ENCODE measurements around the gene HOXD12. TPM values are rescaled to one million over a fixed set of nuclear protein-coding genes. Genes with fewer than 3 reads are reported as not detected.

Gene HOXD12
- total RNA-seq, 3 donors from 2014 or later (not counting 1 experiment from before 2014, with no cell fraction given): not detected

- H3K36me3 ChIP-seq (ENCODE audit: control insufficient read depth, insufficient read depth, low read length): no peaks in the 10 kb centered on the region
- DNase-seq: no peak
- intact Hi-C loops (cut with micrococcal nuclease): no loop called here
- WGBS (ENCODE audit: insufficient coverage): 12% methylated on average over 28 of the region's 28 CpGs
- H3K27me3 Mint-ChIP-seq (ENCODE audit: low read depth in 2 of 2): peaks cover 73 to 79% of the 10 kb centered on the region in 2 donors
- peaks cover 21 to 28% of the 10 kb centered on the region in 2 donors for H3K4me1 Mint-ChIP-seq
- ATAC-seq: no peak
- no peak overlapping the region for H3K27ac ChIP-seq (ENCODE audit: low read length)
- no peak for TF ChIP-seq CTCF (IDR thresholded peaks at IDR 0.05)
- peaks cover 73% of the 10 kb centered on the region for H3K27me3 ChIP-seq (ENCODE audit: control insufficient read depth, insufficient read depth, low read length)
- peaks cover 20% of the 10 kb centered on the region for H3K9me3 ChIP-seq (ENCODE audit: control insufficient read depth, insufficient read depth, low read length)
- peaks cover 2 to 8% of the 10 kb centered on the region in 2 donors for H3K9me3 Mint-ChIP-seq
- peaks cover 38% of the 10 kb centered on the region for H3K36me3 Mint-ChIP-seq
- peaks cover 29% of the 10 kb centered on the region for H3K4me1 ChIP-seq (ENCODE audit: control insufficient read depth, insufficient read depth, low read length)
- peak overlapping the region; percentile 52 for H3K4me3 Mint-ChIP-seq
- H3K27ac Mint-ChIP-seq: no peak overlapping the region
- H3K4me3 ChIP-seq (ENCODE audit: low read length): no peak overlapping the region
Observed at GRCh38 chr2:176138923-176139660, 39.5 kb downstream of the HOXD12 start.

GRCh38 chr2:176139661-176140512, 40.3 kb downstream of the HOXD12 start:
- H3K27me3 ChIP-seq (ENCODE audit: control insufficient read depth, insufficient read depth, low read length): peaks cover 72% of the 10 kb centered on the region
- peaks cover 21 to 28% of the 10 kb centered on the region in 2 donors for H3K4me1 Mint-ChIP-seq
- no peak overlapping the region for H3K4me3 ChIP-seq (ENCODE audit: low read length)
- ATAC-seq (no peak), DNase-seq (no peak)
- H3K27ac Mint-ChIP-seq: no peak overlapping the region
- peaks cover 2 to 8% of the 10 kb centered on the region in 2 donors for H3K9me3 Mint-ChIP-seq
- H3K9me3 ChIP-seq (ENCODE audit: control insufficient read depth, insufficient read depth, low read length): peaks cover 20% of the 10 kb centered on the region
- peaks cover 38% of the 10 kb centered on the region for H3K36me3 Mint-ChIP-seq
- peaks cover 74 to 79% of the 10 kb centered on the region in 2 donors for H3K27me3 Mint-ChIP-seq (ENCODE audit: low read depth in 2 of 2)
- 15% methylated on average over 30 of the region's 41 CpGs for WGBS (ENCODE audit: insufficient coverage)
- intact Hi-C loops (cut with micrococcal nuclease): no loop called here
- no peak for TF ChIP-seq CTCF (IDR thresholded peaks at IDR 0.05)
- H3K36me3 ChIP-seq (ENCODE audit: control insufficient read depth, insufficient read depth, low read length): no peaks in the 10 kb centered on the region
- peaks cover 29% of the 10 kb centered on the region for H3K4me1 ChIP-seq (ENCODE audit: control insufficient read depth, insufficient read depth, low read length)
- no peak overlapping the region for H3K27ac ChIP-seq (ENCODE audit: low read length)
- no peak overlapping the region for H3K4me3 Mint-ChIP-seq

- 8% methylated on average over 48 of the region's 48 CpGs for WGBS (ENCODE audit: insufficient coverage)
- H3K27me3 ChIP-seq (ENCODE audit: control insufficient read depth, insufficient read depth, low read length): peaks cover 71% of the 10 kb centered on the region
- intact Hi-C loops (cut with micrococcal nuclease): no loop called here
- peak overlapping the region; percentile 10 for H3K4me3 ChIP-seq (ENCODE audit: low read length)
- peak; percentile 20 for TF ChIP-seq CTCF (IDR thresholded peaks at IDR 0.05)
- peaks cover 28% of the 10 kb centered on the region for H3K4me1 ChIP-seq (ENCODE audit: control insufficient read depth, insufficient read depth, low read length)
- peak overlapping the region; percentile 64 for H3K4me3 Mint-ChIP-seq
- H3K27ac Mint-ChIP-seq: no peak overlapping the region
- no peak overlapping the region for H3K27ac ChIP-seq (ENCODE audit: low read length)
- peaks cover 32% of the 10 kb centered on the region for H3K36me3 Mint-ChIP-seq
- H3K9me3 Mint-ChIP-seq: peaks cover 2 to 8% of the 10 kb centered on the region in 2 donors
- H3K27me3 Mint-ChIP-seq (ENCODE audit: low read depth in 2 of 2): peaks cover 73 to 77% of the 10 kb centered on the region in 2 donors
- ATAC-seq (peak; percentile 82 to 89 (median 84)), DNase-seq (peak; percentile 36 to 83)
- peaks cover 17 to 22% of the 10 kb centered on the region in 2 donors for H3K4me1 Mint-ChIP-seq
- H3K9me3 ChIP-seq (ENCODE audit: control insufficient read depth, insufficient read depth, low read length): peaks cover 20% of the 10 kb centered on the region
- H3K36me3 ChIP-seq (ENCODE audit: control insufficient read depth, insufficient read depth, low read length): no peaks in the 10 kb centered on the region
Observed at GRCh38 chr2:176140513-176141317, 41.1 kb downstream of the HOXD12 start.
